Lower leg skin (tissue), 4 donors: Measurements from ENCODE around the gene HOXC12. TPM values are rescaled to one million over a fixed set of nuclear protein-coding genes. Genes with fewer than 3 reads are reported as not detected.

Experiments
- DNase-seq, 2 donors: peaks; one replicate each; pipeline ENCODE4 v3.0.0-alpha.2; 2019; ENCODE audit warnings: low spot score in 2 of 2
- H3K4me3 ChIP-seq: fragments of 200-600 bp; sonication (generic); 2 replicates; pipeline ENCODE4 v1.5.1; 2017; ENCODE audit warnings: mild to moderate bottlenecking, low read depth; ENCODE audit not compliant: poor library complexity, severe bottlenecking
- CTCF ChIP-seq, 3 donors: fragments of 450-650 bp; IDR thresholded peaks; one replicate each; pipeline ENCODE4 v1.5.1; 2016; ENCODE audit warnings: antibody characterized with exemption in 3 of 3, mild to moderate bottlenecking in 3 of 3, moderate library complexity in 2 of 3
- POLR2A ChIP-seq, 2 donors: fragments of 450-650 bp; IDR thresholded peaks; one replicate each; pipeline ENCODE4 v1.6.1; 2016 to 2017; ENCODE audit warnings: antibody characterized with exemption in 2 of 2, mild to moderate bottlenecking in 1 of 2, moderate library complexity in 1 of 2
- WGBS, 2 donors: methylation state at CpG; one replicate each; pipeline ENCODE4 v1.1.5; 2018; 5-methylcytosine and 5-hydroxymethylcytosine counted together
- intact Hi-C: fragments of 100-400 bp; cut with DNase I; formaldehyde crosslinking; loops from one replicate; pipeline ENCODE4 v1.15.0; 2023; ENCODE audit warnings: low total_unique reads
- total RNA-seq, 4 donors: library from RNA; depleted of rRNA; stranded (reverse); fragments of >200 nt; gene quantifications; one replicate each; pipeline ENCODE4 v1.1.0, GENCODE V29; 2016

HOXC12 gene
- total RNA-seq, 4 donors from 2014 or later: 4.4 to 13.6 (median 6.5) TPM

- 19 to 25% methylated on average over 5 of the region's 5 CpGs for WGBS, 2 donors
- no peak for TF ChIP-seq CTCF (IDR thresholded peaks at IDR 0.05)
- no peak overlapping the region for H3K4me3 ChIP-seq
- intact Hi-C loops: no loop called here
- DNase-seq: no peak
Measured at GRCh38 chr12:53967421-53967925, 12.8 kb downstream of the HOXC12 start.

- WGBS, 2 donors: 29 to 46% methylated on average over 24 of the region's 24 CpGs
- H3K4me3 ChIP-seq: no peak overlapping the region
- DNase-seq: no peak
- intact Hi-C loops: no loop called here
- TF ChIP-seq CTCF (IDR thresholded peaks at IDR 0.05): no peak
- no peak for TF ChIP-seq POLR2A (IDR thresholded peaks at IDR 0.05)
Measured at GRCh38 chr12:53968214-53969127, 13.8 kb downstream of the HOXC12 start.

DNA sequence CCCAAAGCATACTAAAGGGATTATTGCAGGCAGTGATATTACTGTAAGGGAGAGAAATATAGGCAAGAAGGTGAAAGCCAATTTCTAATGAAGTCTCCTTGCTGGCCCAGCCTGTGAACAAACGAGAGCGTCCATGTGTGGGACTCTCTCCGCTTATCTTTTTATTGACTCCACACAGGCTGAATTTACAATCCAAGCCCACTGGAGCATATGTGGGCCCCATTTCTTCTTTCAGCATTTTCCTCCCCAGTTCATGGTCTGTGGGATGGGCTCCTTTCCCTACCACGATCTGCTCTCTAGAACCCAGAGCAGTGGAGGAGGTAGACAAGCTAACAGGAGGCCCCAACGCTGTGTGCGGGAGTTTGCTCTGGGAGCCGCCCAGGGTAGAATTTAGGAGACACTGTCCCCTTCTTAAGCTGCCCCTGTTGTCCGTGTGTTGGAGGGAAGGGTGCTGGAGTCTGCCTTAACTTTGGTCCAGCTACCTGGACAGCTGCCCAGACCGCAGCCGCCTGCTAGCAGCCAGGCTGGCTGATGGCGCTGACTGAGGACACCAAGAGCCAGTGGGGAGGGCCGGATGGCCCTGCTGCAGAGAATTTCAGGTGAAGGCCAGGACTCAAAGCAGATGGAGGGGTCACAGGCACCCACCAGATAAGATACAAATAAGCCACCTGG is 15.0 kb downstream of the HOXC12 start:
- 72 to 78% methylated on average over 12 of the region's 12 CpGs for WGBS, 2 donors
- intact Hi-C loops: no loop called here
- no peak for DNase-seq
- TF ChIP-seq POLR2A (IDR thresholded peaks at IDR 0.05) (no peak), CTCF (IDR thresholded peaks at IDR 0.05) (no peak)
- H3K4me3 ChIP-seq: no peak overlapping the region

GRCh38 chr12:53970451-53970850 is 15.7 kb downstream of the HOXC12 start:
- no peak for TF ChIP-seq POLR2A (IDR thresholded peaks at IDR 0.05)
- no peak for TF ChIP-seq CTCF (IDR thresholded peaks at IDR 0.05)
- H3K4me3 ChIP-seq: no peak overlapping the region
- no peak for DNase-seq
- intact Hi-C loops: no loop called here
- 73 to 82% methylated on average over 4 of the region's 4 CpGs for WGBS, 2 donors

DNA sequence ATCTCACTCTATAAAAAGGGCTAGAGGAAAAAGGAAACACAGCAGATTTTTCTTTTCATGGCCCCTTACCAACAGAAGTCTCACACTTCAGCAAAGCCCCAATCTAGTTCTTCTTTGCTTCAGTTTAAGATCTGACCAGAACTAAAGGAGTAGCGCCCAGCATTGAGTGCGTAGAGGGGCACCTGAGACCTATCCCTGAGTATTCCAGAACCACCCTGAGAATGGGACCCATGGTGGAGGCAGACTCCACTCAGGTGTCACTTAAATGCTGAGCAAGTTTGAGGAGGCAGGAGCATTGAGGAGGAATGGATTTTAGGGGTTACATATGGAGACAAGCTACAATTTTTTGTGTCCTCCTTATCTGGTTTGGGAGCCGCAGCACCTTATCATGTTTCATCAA is 16.4 kb downstream of the HOXC12 start:
- intact Hi-C loops: no loop called here
- no peak overlapping the region for H3K4me3 ChIP-seq
- TF ChIP-seq POLR2A (IDR thresholded peaks at IDR 0.05): no peak
- TF ChIP-seq CTCF (IDR thresholded peaks at IDR 0.05): no peak
- no peak for DNase-seq
- WGBS, 2 donors: 87 to 91% methylated on average over 3 of the region's 3 CpGs
